Gastroesophageal sphincter (tissue), 4 donors: Measurements from ENCODE around the gene FYB2. TPM values are rescaled to one million over a fixed set of nuclear protein-coding genes. Genes with fewer than 3 reads are reported as not detected.

Experiments
- ATAC-seq: fragments of 150-250 bp; one replicate; pipeline ENCODE4 v1.9.1; 2016; ENCODE audit warnings: mild to moderate bottlenecking, moderate library complexity
- H3K27ac ChIP-seq, 4 donors: fragments of 200-600 bp; sonication (generic) in 3 of 4; 1 replicate in 3 of 4; 2 replicates in 1 of 4; pipeline ENCODE4 v1.5.1; 2016 to 2019
- H3K27me3 ChIP-seq: fragments of 200-600 bp; sonication (generic); one replicate; pipeline ENCODE4 v1.5.1; 2019
- H3K36me3 ChIP-seq, 2 donors: fragments of 200-600 bp; sonication (generic); one replicate each; pipeline ENCODE4 v1.5.1; 2019; ENCODE audit warnings: control low read depth in 1 of 2
- H3K4me1 ChIP-seq, 3 donors: fragments of 200-600 bp; sonication (generic); 1 replicate in 2 of 3; 2 replicates in 1 of 3; pipeline ENCODE4 v1.5.1; 2016 to 2019; ENCODE audit warnings: control low read depth in 2 of 3
- H3K4me3 ChIP-seq, 2 donors: fragments of 200-600 bp; sonication (generic); one replicate each; pipeline ENCODE4 v1.5.1; 2019; ENCODE audit warnings: mild to moderate bottlenecking in 1 of 2, moderate library complexity in 1 of 2
- H3K9me3 ChIP-seq, 3 donors: fragments of 200-600 bp; sonication (generic); one replicate each; pipeline ENCODE4 v1.5.1; 2017 to 2019; ENCODE audit warnings: control low read depth in 2 of 3
- CTCF ChIP-seq, 4 experiments: fragments of 200-600 bp in 2 of 4; fragments of 450-650 bp in 2 of 4; sonication (generic) in 1 of 4; IDR thresholded peaks; one replicate each; pipeline ENCODE4 v1.5.1; 2017 to 2019; ENCODE audit warnings: antibody characterized with exemption in 4 of 4, mild to moderate bottlenecking in 2 of 4, moderate library complexity in 2 of 4
- EP300 ChIP-seq: sonication (generic); formaldehyde crosslinking; IDR thresholded peaks from one replicate; pipeline ENCODE4 v1.6.1; 2017; ENCODE audit warnings: antibody characterized with exemption, mild to moderate bottlenecking
- POLR2A ChIP-seq, 2 donors: fragments of 450-650 bp; IDR thresholded peaks; one replicate each; pipeline ENCODE4 v1.6.1; 2017; ENCODE audit warnings: antibody characterized with exemption in 2 of 2, mild to moderate bottlenecking in 2 of 2, moderate library complexity in 1 of 2
- POLR2AphosphoS5 ChIP-seq: sonication (generic); formaldehyde crosslinking; IDR thresholded peaks from one replicate; pipeline ENCODE4 v1.6.1; 2017; ENCODE audit warnings: antibody characterized with exemption
- WGBS, 2 donors: methylation state at CpG; one replicate each; pipeline ENCODE4 v1.1.5; 2018; ENCODE audit warnings: low coverage in 1 of 2; 5-methylcytosine and 5-hydroxymethylcytosine counted together
- total RNA-seq, 4 donors: library from RNA; depleted of rRNA; stranded (reverse); fragments of >200 nt; gene quantifications; one replicate each; pipeline ENCODE4 v1.1.0, GENCODE V29; 2016

FYB2 gene
- total RNA-seq, 4 donors from 2014 or later, result 0.64 TPM; not detected in 3

GRCh38 chr1:56671542-56671941 lies 147.7 kb downstream of the FYB2 start:
- Histone ChIP-seq H3K27me3 (no peaks in the 10 kb centered on the region), H3K4me1 (no peaks in the 10 kb centered on the region), H3K9me3 (no peaks in the 10 kb centered on the region), H3K4me3 (no peak overlapping the region), H3K36me3 (no peaks in the 10 kb centered on the region), H3K27ac (no peak overlapping the region)
- no peak for ATAC-seq
- TF ChIP-seq EP300, result no peak
- no peak for TF ChIP-seq CTCF (IDR thresholded peaks at IDR 0.05)
- no peak for TF ChIP-seq POLR2AphosphoS5
- TF ChIP-seq POLR2A (IDR thresholded peaks at IDR 0.05), result no peak
- 73 to 77% methylated on average over 2 of the region's 2 CpGs for WGBS, 2 donors

DNA sequence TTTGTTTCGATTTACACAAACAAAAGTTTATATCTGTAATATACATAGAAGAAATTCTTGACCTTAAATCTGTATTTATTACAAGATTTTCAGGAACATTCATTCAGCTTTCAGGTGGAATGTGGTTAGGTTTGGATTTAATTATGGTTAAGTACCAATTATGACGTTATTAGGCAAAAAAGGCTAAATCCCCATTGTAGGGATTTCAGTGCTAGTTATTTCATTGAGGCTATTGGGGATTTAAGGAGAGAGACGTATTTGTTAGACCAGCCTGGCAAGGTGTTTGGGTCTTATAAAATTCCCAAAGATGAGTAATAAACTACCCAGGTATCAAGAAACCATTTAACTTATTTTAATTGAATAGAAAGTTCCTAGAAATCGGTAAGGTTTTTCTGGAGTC lies 148.1 kb downstream of the FYB2 start:
- peaks cover 0 to under 1% (median 0%) of the 10 kb centered on the region in 3 donors for H3K4me1 ChIP-seq
- WGBS, 2 donors, result 77 to 84% methylated on average over 4 of the region's 4 CpGs
- H3K9me3 ChIP-seq, result no peaks in the 10 kb centered on the region
- TF ChIP-seq POLR2A (IDR thresholded peaks at IDR 0.05) (no peak), EP300 (no peak), CTCF (IDR thresholded peaks at IDR 0.05) (no peak), POLR2AphosphoS5 (no peak)
- H3K27ac ChIP-seq, result no peak overlapping the region
- H3K4me3 ChIP-seq, result no peak overlapping the region
- H3K36me3 ChIP-seq, result no peaks in the 10 kb centered on the region
- H3K27me3 ChIP-seq, result no peaks in the 10 kb centered on the region
- no peak for ATAC-seq

GRCh38 chr1:56670350-56670749 lies 148.9 kb downstream of the FYB2 start:
- no peak for TF ChIP-seq CTCF (IDR thresholded peaks at IDR 0.05)
- TF ChIP-seq EP300, result no peak
- no peaks in the 10 kb centered on the region for H3K27me3 ChIP-seq
- ATAC-seq, result no peak

More at GRCh38 chr1:56670350-56670749, 148.9 kb downstream of the FYB2 start:
- Histone ChIP-seq H3K27ac (no peak overlapping the region), H3K4me1 (peaks cover 0 to 3% (median 0%) of the 10 kb centered on the region in 3 donors), H3K36me3 (no peaks in the 10 kb centered on the region), H3K4me3 (no peak overlapping the region), H3K9me3 (no peaks in the 10 kb centered on the region)
- 81 to 94% methylated on average over 2 of the region's 2 CpGs for WGBS, 2 donors

Other genes starting within 250 kb of the FYB2 start
- 100 to 1,000 TPM; 127 to 219 (median 164) TPM for gene PLPP3, start 239.8 kb downstream of the FYB2 start, total RNA-seq
- 10 to 100 TPM; 29.3 to 63.3 (median 60.6) TPM for gene PRKAA2, start 174.1 kb downstream of the FYB2 start, total RNA-seq
- not detected for gene C8A, start 35.4 kb upstream of the FYB2 start, total RNA-seq
- not detected for gene C8B, start 146.6 kb upstream of the FYB2 start, total RNA-seq